HG03064 (cell line): Measurements from ENCODE around the gene ATP2B1.

Experiments
- ATAC-seq: cut with Tn5 transposase; IDR thresholded peaks from one replicate; pipeline ENCODE4 v1.9.1; 2021; ENCODE audit warnings: low read depth; ENCODE audit not compliant: unreplicated experiment

The ATP2B1 gene

GRCh38 chr12:89551747-89552146 is 156.9 kb downstream of the ATP2B1 start:
- no peak for ATAC-seq

- no peak for ATAC-seq
Observed at GRCh38 chr12:89547101-89547500, 161.5 kb downstream of the ATP2B1 start.

- no peak for ATAC-seq
Observed at GRCh38 chr12:89546151-89546550, 162.5 kb downstream of the ATP2B1 start.

- no peak for ATAC-seq
Observed at GRCh38 chr12:89544681-89545184, 163.9 kb downstream of the ATP2B1 start.

GRCh38 chr12:89544022-89544421 is 164.6 kb downstream of the ATP2B1 start:
- ATAC-seq: no peak

GRCh38 chr12:89542912-89543592 is 165.6 kb downstream of the ATP2B1 start:
- ATAC-seq: peak; percentile 75

GRCh38 chr12:89542236-89542635 is 166.4 kb downstream of the ATP2B1 start:
- no peak for ATAC-seq

GRCh38 chr12:89540586-89540985 is 168.1 kb downstream of the ATP2B1 start:
- no peak for ATAC-seq

GRCh38 chr12:89539426-89540223 is 169.0 kb downstream of the ATP2B1 start:
- no peak for ATAC-seq

- no peak for ATAC-seq
Observed at GRCh38 chr12:89538897-89539296, 169.7 kb downstream of the ATP2B1 start.
